GM18505 (cell line): ENCODE measurements around the gene SH2B3.
A peak's percentile ranks its signal among the peaks of the same experiment; 100 is the strongest.

Experiments used
- ATAC-seq: cut with Tn5 transposase; IDR thresholded peaks from one replicate; pipeline ENCODE4 v1.9.1; 2021; ENCODE audit not compliant: unreplicated experiment
- POLR2A ChIP-seq: IDR thresholded peaks from 4 replicates; pipeline ENCODE4 v1.6.1; 2011; ENCODE audit warnings: borderline replicate concordance; ENCODE audit not compliant: insufficient read depth, insufficient read length; ENCODE audit errors: extremely low read depth

SH2B3 gene

DNA sequence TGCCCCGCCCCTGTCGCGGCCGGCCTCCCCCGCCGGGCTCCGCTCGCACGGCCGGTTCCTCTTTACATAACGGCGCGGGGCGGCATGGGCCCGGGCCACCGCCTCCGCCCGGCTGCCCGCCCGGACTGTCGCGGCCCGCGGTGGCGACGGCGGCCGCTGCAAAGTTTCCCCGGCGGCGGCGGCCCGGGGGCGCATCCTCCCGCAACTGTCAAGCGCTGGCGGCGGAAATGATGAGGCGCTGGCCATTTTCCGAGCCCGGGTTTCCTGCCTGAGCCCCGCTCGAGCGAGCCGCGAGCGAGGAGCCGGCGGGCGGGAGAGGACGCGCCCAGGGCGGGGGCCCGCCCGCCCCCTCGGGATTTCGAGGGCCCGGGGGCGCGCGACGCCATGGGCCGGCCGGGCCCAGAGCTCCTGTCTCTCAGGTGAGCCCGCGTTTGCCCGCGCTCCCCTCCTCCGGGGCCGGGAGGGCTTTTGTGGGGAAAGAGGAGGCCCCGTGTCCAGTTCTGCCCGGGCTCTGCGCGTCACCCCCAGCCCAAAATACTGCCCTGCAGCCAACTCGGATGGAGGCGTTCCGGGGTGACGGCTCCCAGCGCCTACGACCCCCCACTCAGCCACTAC lies at the start of gene SH2B3:
TSS of gene SH2B3 (plus strand) at position 65 of the 615 bp plus-strand sequence. CDS start 12,223 bp downstream, outside the sequence.
- ATAC-seq, result no peak

DNA sequence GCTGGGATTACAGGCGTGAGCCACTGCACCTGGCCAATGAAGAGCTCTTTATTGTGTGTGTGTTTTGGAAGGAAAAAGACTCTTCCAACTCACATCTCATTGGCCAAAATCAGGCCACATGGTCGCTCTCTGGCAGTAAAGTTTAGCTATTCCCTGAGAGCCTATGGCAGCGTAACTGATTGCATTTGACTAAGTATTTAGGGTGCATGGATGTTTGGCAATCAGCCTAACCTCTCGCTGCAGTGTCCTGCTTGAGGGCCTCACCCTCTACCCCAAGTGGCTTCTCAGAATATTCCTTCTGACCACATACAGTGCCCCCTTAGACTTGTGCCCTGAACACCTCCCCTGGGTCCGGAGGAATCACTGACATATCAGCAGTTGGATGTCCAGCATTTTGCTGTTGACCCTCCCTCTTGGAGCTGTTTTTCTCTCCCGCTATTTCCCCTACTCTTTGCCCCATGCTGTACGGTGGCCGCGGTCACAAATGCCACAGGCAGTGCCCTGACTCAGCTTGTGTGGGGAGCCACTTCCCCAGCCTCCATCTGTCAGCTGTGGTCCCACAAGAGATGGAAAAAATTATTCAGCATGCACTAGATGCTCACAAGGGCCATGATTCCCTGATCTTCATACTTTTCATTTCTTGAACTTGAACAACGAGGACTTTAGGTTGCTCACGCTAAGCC lies 46.4 kb upstream of the SH2B3 start:
- no peak for ATAC-seq
- TF ChIP-seq POLR2A, result no peak

More for the DNA sequence above, at the start of gene SH2B3:
- TF ChIP-seq POLR2A, result peak; percentile 67

DNA sequence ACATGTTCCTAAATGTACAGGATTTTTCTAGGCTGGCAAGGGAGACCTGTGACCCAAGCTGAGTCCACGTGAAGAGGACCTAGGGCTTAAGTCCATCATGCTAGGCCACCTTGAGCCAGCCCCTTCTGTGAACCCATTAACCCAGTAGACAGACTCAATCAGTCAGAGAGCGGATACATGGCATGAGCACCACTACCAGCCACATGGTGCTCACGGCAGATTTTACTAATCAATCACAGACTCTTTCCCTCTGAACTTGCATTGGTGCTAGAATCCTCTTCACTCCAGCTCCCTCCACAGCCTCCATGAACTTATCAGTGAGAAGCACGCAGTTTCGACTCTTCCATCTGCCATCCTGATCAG lies 45.8 kb upstream of the SH2B3 start:
- ATAC-seq, result no peak
- TF ChIP-seq POLR2A, result no peak

DNA sequence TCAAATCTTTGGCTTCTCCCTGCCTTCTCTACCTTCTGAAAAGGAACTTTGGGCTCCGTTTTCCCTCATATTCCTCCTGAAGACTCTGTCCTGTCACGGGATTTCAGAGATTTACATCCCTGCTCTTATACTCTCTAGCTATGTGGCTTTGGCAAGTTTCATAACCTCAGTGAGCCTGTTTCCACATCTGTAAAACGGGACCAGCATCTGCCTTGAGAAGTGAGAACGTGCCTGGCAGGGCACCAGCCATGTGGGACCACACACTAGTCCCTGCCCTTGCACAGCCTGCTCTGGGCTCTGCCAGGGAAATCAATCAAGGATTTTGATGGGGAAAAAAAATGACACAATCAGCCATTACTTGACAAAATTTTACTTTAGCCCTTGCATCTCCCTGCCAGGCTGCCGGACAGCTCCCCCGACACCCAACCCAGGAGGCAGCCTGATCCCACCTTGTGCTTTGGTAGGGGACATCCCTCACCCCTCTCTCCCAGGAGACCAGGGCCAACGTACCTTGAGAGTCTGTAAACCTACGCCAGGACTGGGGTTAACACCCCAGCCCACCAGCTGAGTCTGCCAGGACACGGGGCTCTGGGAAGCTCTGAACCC lies 45.3 kb upstream of the SH2B3 start:
- ATAC-seq, result no peak
- TF ChIP-seq POLR2A, result no peak

DNA sequence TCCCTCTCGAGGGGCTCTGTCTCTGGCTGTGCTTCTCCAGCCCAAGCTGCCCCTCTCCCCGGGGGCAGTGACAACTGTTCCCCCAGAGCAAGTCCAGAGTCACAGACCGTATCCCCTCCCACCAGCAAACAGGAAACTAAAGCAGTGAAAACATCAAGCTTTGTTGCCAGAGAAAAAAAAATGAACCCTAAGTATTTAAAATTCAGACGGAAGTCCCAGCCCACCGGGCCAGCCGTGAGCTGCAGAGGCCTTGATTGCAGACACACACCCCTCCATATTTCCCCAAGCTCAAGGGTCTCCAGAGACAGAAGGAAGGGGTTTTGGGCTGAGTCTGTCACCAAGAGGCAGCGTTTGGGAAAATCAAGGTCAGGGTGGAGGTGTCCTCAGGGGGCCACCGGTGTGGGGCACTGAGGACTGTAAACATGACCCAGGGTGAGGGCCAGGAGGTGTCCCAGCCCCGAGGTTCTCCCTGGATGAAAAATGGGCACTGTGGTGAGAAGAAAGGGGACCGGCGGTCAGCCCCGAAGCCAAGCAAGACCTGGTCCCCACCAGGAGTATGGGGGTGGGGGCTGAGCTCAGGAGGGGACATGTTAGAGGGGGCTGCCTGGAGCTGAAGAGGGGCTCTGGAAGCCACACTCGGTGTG lies 44.5 kb upstream of the SH2B3 start:
- no peak for TF ChIP-seq POLR2A

DNA sequence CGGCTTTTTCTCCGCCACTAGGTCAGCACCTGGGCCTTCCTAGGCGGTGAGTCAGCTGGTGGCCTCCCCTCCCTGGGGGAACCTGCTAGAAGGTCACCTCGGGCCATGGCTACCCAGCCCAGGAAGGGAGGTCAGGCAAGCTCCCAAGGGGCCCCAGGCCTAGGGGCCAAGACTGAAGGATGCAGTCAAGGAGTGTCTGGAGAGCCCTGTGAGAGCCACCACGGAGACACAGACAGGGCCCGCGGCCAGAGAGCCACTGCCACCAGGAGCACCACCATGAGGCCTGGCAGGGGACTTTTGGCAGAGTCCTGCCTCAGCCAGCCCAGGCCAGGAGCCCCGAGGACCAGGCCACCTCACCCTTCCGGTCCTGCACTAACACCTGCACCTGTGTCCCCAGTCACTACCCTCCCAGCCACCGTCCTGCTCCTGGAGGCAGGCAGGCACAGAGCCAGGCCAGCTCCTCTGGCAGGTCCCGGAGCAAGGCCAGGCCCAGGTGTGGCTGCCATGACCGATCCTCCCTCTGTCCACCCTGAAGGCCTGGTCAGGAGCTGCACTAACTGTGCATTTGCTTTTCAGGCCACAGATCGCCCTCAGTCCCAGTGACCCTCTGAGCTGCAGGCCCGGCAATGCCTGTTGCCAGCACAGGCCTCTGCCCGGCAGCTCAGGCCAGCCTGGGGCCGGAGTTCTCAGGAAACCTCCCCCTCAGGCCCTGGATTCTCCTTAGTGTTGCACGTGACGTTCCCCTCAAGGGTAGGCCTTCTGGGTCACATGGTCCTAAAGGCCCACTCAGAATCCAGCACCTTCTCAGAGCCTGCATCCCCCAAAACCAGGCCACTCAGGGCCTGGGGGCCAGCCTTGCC lies 43.8 kb upstream of the SH2B3 start:
- no peak for ATAC-seq
- TF ChIP-seq POLR2A, result no peak

More for the DNA sequence above, 44.5 kb upstream of the SH2B3 start:
- no peak for ATAC-seq

DNA sequence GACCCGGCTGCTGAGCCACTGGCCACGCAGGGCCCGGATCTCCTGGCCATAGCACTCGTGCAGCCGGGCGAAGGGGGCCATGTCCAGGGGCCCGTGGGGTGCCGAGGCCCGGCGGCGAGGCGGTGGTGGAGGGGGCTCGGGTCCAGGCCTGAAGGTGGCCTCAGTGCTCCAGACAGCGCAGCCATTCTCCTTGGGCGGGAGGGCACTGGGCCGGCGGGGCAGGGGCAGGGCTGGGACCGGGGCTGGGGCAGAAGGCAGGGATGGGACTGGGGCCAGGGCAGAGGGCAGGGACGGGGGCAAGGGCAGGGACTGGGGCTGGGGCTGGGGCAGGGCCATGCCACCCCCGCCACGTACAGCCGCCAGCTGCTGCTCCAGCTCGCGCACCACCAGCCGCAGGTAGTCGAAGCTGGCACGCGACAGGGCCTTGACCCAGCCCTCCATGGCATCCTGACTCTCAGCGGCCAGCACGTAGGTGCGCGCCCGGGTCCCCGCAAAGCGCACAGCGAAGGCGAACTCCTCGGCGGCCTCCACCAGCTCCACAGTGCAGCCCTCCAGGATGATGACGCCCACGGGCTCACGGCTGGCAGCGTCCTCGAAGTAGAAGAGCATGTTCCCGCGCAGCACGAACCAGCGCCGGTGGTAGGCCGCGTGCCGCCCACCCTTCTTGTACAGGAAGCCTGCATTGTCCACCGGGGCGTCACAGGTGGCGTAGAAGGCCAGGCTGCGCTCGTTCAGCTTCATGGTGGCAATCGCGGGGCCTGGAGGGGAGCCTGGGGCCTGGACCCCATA lies 42.8 kb upstream of the SH2B3 start:
- no peak for ATAC-seq
- no peak for TF ChIP-seq POLR2A

DNA sequence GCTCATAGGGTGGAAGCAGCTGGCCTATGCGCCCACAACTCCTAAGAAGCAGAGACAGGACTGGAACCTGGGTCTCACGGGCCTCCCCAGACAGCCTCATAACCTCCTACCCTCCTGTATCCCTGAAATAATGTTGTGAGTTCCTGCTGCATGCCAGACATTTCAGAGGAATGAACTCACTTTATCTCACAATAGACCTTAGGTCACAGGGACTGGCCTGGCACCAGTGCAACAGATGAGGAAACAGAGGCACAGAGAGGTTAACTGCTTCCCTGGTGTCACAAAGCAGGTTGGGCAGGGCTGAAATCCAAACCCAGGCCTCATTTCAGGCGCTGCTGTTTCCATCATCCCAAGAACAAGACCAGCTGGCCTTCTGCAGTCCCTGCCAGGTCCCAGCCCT lies 42.1 kb upstream of the SH2B3 start:
- no peak for ATAC-seq
- no peak for TF ChIP-seq POLR2A

DNA sequence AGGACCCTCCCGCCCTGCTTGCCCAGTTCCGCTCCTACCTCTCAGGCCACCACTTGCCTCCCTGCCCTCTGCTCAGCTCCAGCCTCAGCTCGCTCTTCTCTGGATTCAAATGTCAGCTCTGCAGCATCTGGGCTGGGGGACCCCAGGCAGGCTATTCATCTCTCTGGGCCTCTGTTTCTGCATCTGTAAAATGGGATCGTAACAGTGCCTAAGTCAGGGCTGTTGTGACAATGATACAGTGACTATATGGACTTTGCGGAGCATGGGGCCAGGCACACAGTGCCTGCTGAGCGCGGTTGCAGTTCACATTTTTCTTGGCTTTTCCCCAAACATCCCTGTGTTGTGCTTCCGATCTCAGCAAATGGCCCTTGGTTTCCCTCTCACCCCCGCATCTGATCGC lies 39.6 kb upstream of the SH2B3 start:
- ATAC-seq, result no peak
- no peak for TF ChIP-seq POLR2A

DNA sequence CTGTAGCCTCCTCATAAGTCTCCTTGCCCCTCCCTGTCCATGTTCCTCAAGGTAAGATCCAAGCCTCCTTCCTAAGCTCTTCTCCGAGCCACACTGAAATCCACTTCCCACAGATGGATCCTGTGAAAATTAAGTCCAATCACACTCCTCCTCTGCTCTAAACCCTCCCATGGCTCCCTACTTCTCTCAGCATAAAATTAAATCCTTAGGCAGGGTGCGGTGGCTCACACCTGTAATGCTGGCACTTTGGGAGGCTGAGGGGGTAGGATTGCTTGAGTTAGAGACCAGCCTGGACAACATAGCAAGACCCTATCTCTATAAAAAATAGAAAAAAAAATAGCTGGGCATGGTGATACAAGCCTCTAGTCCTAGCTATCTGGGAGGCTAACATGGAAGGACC lies 39.1 kb upstream of the SH2B3 start:
- TF ChIP-seq POLR2A, result no peak
- ATAC-seq, result no peak

DNA sequence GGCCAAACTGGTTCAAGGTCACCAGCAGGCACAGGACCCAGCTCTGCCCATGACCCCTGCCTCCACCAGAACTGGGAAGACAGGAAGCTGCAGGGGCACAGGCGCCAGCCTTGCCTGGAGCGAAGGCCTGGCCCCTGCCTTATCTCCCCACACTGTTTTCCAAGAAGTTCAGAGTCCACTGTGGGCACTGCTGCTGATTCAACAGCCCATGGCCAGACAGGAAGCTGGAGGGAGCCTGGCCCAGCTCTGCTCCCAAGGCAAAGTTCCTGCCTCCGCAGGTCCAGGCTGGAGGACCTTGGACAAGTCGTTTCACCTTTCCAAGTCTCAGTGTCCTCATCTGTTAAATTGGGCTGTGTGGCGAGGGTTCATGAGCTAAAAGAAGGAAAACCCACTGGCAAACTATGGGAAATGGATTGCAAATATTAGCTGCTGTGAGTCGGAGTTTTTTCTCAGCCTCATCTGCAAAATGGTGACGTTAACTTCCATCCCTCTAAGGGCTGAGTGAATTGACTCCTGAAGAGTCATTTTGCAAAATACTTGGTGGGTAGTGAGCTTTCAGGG lies 38.0 kb upstream of the SH2B3 start:
- no peak for ATAC-seq

DNA sequence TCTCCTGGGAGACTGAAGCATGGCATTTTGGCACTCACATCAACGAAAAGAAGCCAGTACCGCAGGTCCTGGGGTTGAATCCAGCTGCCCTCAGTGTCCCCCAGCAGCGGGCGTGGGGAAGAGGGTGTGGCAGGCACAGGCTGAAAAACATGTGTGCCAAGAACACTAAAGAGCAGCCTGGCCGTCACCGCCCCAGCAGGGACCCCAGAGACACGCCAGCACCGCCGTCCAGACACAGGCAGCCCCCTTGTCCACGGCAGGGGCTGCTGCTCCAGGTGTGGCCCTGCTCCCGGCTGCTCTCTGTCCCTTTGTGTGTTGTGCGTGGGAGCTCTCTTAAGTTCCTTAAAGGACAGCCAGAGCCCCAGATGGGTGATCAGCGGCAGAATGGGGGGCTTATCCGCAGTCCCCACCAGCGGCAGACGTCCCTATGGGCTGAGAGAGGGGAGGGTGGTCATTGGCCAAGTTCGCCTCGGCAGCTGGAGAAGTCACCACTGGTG lies 37.4 kb upstream of the SH2B3 start:
- no peak for TF ChIP-seq POLR2A
- peak; percentile 11 for ATAC-seq

More for the DNA sequence above, 38.0 kb upstream of the SH2B3 start:
- no peak for TF ChIP-seq POLR2A
